H4 (cell line): Measurements from ENCODE around the gene NFE2L2. TPM values are rescaled to one million over a fixed set of nuclear protein-coding genes. Genes with fewer than 3 reads are reported as not detected.
"Not testable (repeated sequence)": the region's sequence is repeated elsewhere in the genome, so short reads cannot be mapped to it uniquely, and the experiment has no call there.

Experiments
- DNase-seq: peaks from one replicate; pipeline ENCODE4 v3.0.0-alpha.2; 2015; ENCODE audit warnings: low spot score
- total RNA-seq: library from RNA; depleted of rRNA; stranded (reverse); fragments of >200 nt; shearing (Covaris generic); gene quantifications from 2 replicates; pipeline ENCODE4 v1.2.3, GENCODE V29; 2014; rRNA removed

Gene NFE2L2
- total RNA-seq, 1 experiment from 2014 or later = 128 TPM

DNA sequence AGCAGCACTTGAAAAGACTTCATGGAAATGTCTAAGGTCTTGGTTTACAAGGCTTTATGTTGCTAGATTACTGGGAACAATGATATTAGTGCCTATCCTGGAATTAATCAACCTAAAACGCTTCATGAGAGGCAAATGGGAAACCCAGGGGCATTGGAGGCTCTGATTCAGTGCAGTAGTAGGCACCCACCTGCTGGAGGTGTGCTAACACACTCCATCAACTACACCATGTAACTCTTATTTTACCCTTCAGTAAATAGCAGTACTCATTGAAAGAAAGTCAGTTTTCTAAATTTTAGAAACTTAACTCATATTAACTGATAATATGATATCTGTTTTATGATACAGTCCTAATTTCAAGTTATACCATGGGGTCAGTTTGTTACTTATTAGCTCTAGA, 69.3 kb downstream of the NFE2L2 start:
- no peak for DNase-seq

DNA sequence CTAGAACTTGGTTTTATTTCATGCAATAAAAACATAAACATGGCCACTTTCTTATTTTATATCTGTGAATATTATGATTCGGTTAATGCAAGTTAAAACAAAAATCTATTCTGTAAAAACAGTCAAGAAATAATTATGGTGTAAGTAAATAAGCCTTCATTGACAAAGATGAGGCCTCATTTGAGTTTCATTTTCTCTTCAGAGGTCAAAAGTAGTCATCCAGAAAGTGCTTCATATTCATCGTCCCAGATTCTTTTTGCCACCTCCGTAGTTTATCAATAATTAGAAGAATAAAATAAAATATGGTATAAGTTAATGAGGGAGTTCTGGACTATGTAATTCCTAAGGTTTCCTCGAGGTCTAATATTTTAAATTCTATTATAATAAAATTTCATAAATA, 71.3 kb downstream of the NFE2L2 start:
- DNase-seq = no peak

DNA sequence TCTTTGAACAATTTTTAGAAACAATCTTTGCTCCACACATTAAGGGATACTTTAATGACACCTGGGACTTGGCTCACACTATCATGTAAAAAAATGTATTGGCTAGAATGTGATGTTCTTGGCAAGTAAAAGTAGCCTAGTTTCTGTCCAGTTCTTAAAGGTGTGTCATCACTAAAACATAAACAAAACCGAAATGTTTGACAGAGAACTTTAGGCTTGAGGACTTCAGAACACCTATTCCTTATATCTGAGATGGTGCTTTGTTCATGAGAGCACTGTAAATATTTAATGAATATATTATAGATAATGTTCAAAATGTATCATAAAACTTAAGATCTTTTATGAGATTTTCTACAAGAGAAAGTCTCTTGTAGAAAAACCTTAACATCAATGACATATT, 71.7 kb downstream of the NFE2L2 start:
- DNase-seq = no peak

DNA sequence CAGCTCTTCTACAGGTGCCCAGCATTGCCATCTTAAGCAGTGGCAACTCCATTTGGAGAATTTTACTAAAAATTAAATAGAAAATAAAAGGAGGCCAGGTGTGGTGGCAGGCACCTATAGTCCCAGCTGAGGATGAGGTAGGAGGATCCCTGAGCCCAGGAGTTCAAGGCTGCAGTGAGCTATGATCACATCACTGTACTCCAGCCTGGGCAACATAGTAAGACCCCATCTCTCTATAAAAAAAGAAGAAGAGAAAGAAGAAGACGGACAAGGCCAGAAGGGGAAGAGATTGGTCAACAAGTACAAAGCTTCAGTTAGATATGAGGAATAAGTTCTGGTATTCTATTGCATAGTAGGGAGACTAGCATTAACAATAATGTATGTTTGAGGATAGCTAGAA, 73.6 kb downstream of the NFE2L2 start:
- DNase-seq = no peak

DNA sequence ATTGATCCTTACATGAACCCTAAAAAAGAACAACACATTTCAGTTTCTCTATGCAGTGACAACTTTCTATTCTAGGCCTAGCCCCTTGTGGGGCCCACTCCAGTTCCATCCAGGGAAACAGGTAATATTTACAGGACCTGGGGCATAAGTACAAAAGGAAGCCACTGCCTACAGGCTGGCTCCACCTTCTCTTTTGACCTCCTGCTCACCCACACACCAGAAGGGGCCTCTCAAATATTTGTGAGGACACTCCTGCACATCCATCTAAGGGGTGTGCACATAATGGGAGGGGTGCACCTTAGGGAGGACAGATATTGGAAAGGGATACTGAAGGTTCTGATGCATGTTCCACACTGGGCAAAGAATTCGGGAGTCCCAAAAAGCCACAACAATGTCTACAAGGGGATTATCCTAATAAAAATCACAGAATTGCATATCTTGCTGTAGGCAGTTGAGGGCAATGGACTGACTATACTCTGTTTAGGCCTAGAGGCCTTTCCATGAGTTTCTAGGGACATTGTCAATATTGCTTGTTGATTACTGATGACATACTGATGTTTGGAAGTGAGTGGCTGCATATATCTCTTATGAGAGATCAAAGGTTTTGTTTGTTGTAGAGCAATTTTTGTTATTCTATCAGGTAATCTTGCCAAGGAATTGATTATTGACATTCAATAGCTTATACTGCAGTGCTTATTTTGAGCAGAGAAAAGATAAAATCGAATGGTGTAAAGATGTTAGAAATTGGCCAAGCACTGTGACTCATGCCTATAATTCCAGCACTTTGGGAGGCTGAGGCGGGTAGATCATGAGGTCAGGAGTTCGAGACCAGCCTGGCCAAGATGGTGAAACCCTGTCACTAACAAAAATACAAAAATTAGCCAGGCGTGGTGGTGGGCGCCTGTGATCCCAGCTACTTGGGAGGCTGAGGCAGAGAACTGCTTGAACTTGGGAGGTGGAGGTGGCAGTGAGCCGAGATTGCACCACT, 75.8 kb downstream of the NFE2L2 start:
- no peak for DNase-seq

DNA sequence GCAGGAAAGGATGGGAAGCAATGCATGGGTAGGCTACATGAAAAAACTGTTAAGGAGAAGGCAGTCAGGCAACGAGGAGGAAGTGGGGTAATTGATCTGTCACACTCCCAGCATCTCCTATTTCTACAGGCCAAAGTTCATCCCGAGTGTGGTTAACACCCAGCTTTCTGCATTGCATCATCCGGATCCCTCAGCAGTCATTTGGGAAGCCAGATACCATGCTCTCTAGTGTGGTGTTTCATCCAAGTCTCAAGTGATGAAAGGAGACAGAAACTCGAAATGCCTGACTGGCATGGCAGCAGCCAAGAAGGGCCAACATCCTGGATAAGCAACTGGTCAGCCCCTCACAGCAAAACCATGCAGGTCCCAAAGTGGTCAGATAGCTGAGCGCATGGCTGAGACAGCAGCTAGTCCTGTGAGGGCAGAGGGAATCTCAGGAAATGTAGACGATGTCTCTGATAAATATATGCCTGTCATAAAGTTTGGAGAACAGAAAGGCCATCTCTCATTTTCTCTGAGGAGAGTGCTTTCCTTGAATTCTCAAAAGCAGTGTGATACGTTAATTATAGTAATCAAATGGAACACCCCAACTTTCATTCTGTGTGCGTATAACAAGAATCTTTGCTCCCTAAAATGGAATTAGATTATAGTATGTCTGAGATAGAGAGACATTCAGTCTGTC, 76.8 kb downstream of the NFE2L2 start:
- DNase-seq = peak; percentile 43

DNA sequence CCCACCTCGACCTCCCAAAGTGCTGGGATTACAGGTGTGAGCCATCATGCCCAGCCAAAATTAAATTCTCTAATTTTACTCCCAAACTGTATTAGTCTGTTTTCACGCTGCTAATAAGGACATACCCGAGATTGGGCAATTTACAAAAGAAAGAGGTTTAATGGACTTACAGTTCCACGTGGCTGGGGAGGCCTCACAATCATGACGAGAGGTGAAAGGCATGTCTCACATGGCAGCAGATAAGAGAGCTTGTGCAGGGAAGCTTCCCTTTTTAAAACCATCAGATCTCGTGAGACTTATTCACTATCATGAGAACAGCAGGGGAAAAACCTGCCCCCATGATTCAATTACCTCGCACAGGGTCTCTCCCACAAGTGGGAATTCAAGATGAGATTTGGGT, 78.5 kb downstream of the NFE2L2 start:
- not testable (repeated sequence) for DNase-seq

DNA sequence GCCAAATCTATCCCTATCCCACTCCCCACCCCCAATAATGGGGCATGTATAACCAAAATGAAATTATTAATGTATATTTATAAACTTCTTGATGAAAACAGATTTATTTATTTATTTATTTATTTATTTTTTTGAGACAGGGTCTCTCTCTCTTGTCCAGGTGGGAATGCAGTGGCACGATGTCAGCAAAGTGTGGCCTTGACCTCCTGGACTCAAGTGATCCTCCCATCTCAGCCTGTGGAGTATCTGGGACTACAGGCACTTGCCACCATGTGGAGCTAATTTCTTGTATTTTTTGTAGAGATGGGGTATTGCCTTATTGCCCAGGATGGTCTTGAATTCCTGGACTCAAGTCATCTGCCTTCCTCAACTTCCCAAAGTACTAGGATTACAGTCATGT, 79.9 kb downstream of the NFE2L2 start:
- no peak for DNase-seq

DNA sequence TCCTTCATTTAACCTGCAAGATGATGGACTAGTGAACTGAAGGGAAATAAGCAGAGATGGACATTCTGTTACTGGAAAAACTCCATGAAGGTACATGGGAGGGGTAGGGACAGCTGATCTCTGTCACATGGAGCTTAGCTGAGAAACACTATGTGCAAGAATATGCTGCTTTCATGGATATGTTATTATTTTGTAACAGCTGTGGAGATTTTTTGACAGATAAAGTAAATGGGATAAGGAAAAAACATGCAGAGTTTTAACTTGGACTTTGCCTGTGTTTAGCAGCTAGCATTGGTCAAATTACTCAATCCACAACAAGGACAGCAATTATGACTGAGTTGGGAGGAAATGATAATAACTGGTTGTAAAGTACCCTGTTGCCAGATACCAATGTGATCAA, 80.7 kb downstream of the NFE2L2 start:
- DNase-seq = no peak

Other genes with a start within 250 kb of the NFE2L2 start
- gene HNRNPA3, start 51.9 kb downstream of the NFE2L2 start, total RNA-seq = 29.8 and 34.9 TPM in 2 replicates
- gene AGPS, start 128.0 kb upstream of the NFE2L2 start, total RNA-seq = 52.6 and 54.8 TPM in 2 replicates